ENCODE data around the gene SHISAL1.

The SHISAL1 gene

DNA sequence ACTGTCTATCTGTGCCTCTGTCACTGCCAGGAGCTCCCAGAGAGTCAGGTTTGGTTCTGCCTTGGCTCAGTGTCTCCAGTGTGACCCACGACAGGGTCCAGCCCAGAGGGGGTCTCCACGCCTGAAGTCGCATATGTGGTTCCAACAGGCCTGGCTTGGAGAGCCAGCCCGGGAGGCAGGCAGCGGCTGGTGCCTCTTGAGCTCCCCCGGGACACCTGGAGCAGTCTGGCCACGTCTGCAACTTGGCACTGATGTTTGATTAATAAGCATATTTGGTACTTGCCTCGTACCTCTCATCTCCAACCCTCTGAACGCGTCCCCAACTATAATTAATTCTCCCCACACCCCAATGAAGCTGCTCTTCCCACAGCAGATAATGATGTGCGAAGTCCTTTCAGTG, 31.7 kb upstream of the SHISAL1 start:
- H3K27me3 ChIP-seq (ENCODE audit: control insufficient read depth in 2 of 2, insufficient read depth in 2 of 2, low read length in 2 of 2), result peaks cover 0 to under 1% of the 10 kb centered on the region in 2 donors

DNA sequence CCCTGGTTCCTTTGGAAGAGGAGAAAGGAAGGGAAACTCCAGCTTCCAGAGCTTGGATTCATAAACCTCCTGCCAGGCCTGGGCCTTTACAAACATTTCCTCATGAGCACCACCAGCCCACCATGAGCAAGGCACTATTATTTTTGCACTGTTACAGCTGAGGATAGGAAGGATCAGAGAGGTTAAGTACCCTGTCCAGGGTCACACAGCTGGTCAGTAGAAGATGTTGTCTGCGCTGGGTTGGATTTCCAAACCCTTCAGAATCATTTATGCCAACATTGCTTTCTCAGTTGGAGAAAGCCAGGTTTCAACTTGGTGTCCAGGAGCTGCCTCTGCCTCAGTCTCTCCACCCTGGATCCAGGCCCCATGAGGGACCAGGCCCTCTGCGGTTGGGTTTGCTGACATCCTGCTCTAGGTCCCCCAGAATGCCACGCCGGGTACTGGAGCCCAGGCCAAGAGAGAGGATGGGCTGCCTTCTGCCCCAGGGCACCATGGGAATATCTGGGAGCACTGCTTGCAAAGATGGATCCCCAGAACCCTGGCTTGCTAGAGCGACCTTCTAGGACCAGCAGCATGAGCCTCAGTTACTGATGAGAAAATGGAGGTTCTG, 29.7 kb upstream of the SHISAL1 start:
- H3K9ac ChIP-seq (ENCODE audit: low read depth in 1 of 2, low read length in 2 of 2), result no peak overlapping the region
- H3K4me1 ChIP-seq (ENCODE audit: control insufficient read depth in 2 of 2, insufficient read depth in 2 of 2, low read length in 2 of 2), result no peaks in the 10 kb centered on the region
- H3K36me3 ChIP-seq (ENCODE audit: control insufficient read depth in 2 of 2, insufficient read depth in 2 of 2, low read length in 2 of 2), result no peaks in the 10 kb centered on the region
- H3K27ac ChIP-seq (ENCODE audit: low read depth in 2 of 2, low read length in 2 of 2), result no peak overlapping the region
- no peaks in the 10 kb centered on the region for H3K9me3 ChIP-seq (ENCODE audit: control insufficient read depth in 2 of 2, low read length in 2 of 2)
- H3K27me3 ChIP-seq (ENCODE audit: control insufficient read depth in 2 of 2, insufficient read depth in 2 of 2, low read length in 2 of 2), result no peaks in the 10 kb centered on the region
- H3K4me3 ChIP-seq (ENCODE audit: low read length in 2 of 2), result no peak overlapping the region

More for the DNA sequence above, 31.7 kb upstream of the SHISAL1 start:
- Histone ChIP-seq H3K9ac (ENCODE audit: low read depth in 1 of 2, low read length in 2 of 2) (no peak overlapping the region), H3K9me3 (ENCODE audit: control insufficient read depth in 2 of 2, low read length in 2 of 2) (no peaks in the 10 kb centered on the region), H3K4me3 (ENCODE audit: low read length in 2 of 2) (no peak overlapping the region), H3K36me3 (ENCODE audit: control insufficient read depth in 2 of 2, insufficient read depth in 2 of 2, low read length in 2 of 2) (no peaks in the 10 kb centered on the region), H3K4me1 (ENCODE audit: control insufficient read depth in 2 of 2, insufficient read depth in 2 of 2, low read length in 2 of 2) (no peaks in the 10 kb centered on the region), H3K27ac (ENCODE audit: low read depth in 2 of 2, low read length in 2 of 2) (no peak overlapping the region)

GRCh38 chr22:44341431-44342346, 28.9 kb upstream of the SHISAL1 start:
- Histone ChIP-seq H3K4me1 (ENCODE audit: control insufficient read depth in 2 of 2, insufficient read depth in 2 of 2, low read length in 2 of 2) (no peaks in the 10 kb centered on the region), H3K9me3 (ENCODE audit: control insufficient read depth in 2 of 2, low read length in 2 of 2) (no peaks in the 10 kb centered on the region), H3K4me3 (ENCODE audit: low read length in 2 of 2) (no peak overlapping the region), H3K36me3 (ENCODE audit: control insufficient read depth in 2 of 2, insufficient read depth in 2 of 2, low read length in 2 of 2) (no peaks in the 10 kb centered on the region), H3K27ac (ENCODE audit: low read depth in 2 of 2, low read length in 2 of 2) (no peak overlapping the region), H3K9ac (ENCODE audit: low read depth in 1 of 2, low read length in 2 of 2) (no peak overlapping the region), H3K27me3 (ENCODE audit: control insufficient read depth in 2 of 2, insufficient read depth in 2 of 2, low read length in 2 of 2) (no peaks in the 10 kb centered on the region)

GRCh38 chr22:44340271-44341239, 27.8 kb upstream of the SHISAL1 start:
- H3K27ac ChIP-seq (ENCODE audit: low read depth in 2 of 2, low read length in 2 of 2), result no peak overlapping the region
- no peak overlapping the region for H3K4me3 ChIP-seq (ENCODE audit: low read length in 2 of 2)
- no peaks in the 10 kb centered on the region for H3K9me3 ChIP-seq (ENCODE audit: control insufficient read depth in 2 of 2, low read length in 2 of 2)
- no peaks in the 10 kb centered on the region for H3K36me3 ChIP-seq (ENCODE audit: control insufficient read depth in 2 of 2, insufficient read depth in 2 of 2, low read length in 2 of 2)
- H3K9ac ChIP-seq (ENCODE audit: low read depth in 1 of 2, low read length in 2 of 2), result no peak overlapping the region
- H3K27me3 ChIP-seq (ENCODE audit: control insufficient read depth in 2 of 2, insufficient read depth in 2 of 2, low read length in 2 of 2), result no peaks in the 10 kb centered on the region
- H3K4me1 ChIP-seq (ENCODE audit: control insufficient read depth in 2 of 2, insufficient read depth in 2 of 2, low read length in 2 of 2), result no peaks in the 10 kb centered on the region

DNA sequence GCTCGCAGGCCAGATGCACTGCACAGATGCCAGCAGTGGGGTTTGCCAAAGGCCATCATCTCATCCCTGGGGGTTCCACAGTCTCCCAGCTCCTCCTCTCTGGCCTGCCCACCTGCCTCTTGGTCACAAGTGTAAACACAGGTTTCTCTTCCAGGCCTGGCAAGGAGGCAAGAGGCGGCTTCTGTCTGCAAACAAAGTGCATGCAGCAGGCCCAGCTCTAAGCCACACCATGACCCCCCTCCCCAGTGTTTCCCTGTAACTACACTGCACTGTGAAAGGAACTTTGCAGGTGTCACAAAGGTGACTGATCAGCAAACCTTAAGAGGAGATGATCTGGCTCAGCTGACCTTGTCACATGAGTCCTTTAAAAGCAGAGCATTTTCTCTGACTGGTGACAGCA, 26.2 kb upstream of the SHISAL1 start:
- no peaks in the 10 kb centered on the region for H3K27me3 ChIP-seq (ENCODE audit: control insufficient read depth in 2 of 2, insufficient read depth in 2 of 2, low read length in 2 of 2)
- no peak overlapping the region for H3K4me3 ChIP-seq (ENCODE audit: low read length in 2 of 2)
- H3K36me3 ChIP-seq (ENCODE audit: control insufficient read depth in 2 of 2, insufficient read depth in 2 of 2, low read length in 2 of 2), result no peaks in the 10 kb centered on the region
- H3K9ac ChIP-seq (ENCODE audit: low read depth in 1 of 2, low read length in 2 of 2), result no peak overlapping the region
- no peaks in the 10 kb centered on the region for H3K4me1 ChIP-seq (ENCODE audit: control insufficient read depth in 2 of 2, insufficient read depth in 2 of 2, low read length in 2 of 2)
- no peaks in the 10 kb centered on the region for H3K9me3 ChIP-seq (ENCODE audit: control insufficient read depth in 2 of 2, low read length in 2 of 2)
- no peak overlapping the region for H3K27ac ChIP-seq (ENCODE audit: low read depth in 2 of 2, low read length in 2 of 2)

GRCh38 chr22:44338177-44338810, 25.5 kb upstream of the SHISAL1 start:
- peaks cover 0 to 4% of the 10 kb centered on the region in 2 donors for H3K27me3 ChIP-seq (ENCODE audit: control insufficient read depth in 2 of 2, insufficient read depth in 2 of 2, low read length in 2 of 2)
- no peak overlapping the region for H3K27ac ChIP-seq (ENCODE audit: low read depth in 2 of 2, low read length in 2 of 2)

DNA sequence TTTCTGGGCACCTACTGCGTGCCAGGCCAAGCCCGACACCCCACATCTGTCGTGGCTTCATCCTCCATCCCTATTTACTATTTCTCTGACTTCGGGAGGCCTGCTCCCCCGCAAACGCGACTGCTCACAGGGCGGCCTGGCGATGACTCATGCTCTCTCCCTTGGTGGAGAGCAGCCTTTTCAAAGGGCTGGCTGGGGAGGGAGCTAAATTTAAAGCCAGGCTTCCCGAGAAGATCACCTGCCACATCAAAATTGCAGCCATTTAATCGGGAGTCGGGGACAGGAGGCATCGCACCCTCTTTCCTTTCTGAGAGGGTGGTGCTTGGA, 24.9 kb upstream of the SHISAL1 start:
- no peaks in the 10 kb centered on the region for H3K4me1 ChIP-seq (ENCODE audit: control insufficient read depth in 2 of 2, insufficient read depth in 2 of 2, low read length in 2 of 2)
- H3K4me3 ChIP-seq (ENCODE audit: low read length in 2 of 2), result no peak overlapping the region
- H3K9ac ChIP-seq (ENCODE audit: low read depth in 1 of 2, low read length in 2 of 2), result no peak overlapping the region
- H3K27me3 ChIP-seq (ENCODE audit: control insufficient read depth in 2 of 2, insufficient read depth in 2 of 2, low read length in 2 of 2), result peaks cover 4 to 8% of the 10 kb centered on the region in 2 donors
- H3K9me3 ChIP-seq (ENCODE audit: control insufficient read depth in 2 of 2, low read length in 2 of 2), result no peaks in the 10 kb centered on the region
- H3K36me3 ChIP-seq (ENCODE audit: control insufficient read depth in 2 of 2, insufficient read depth in 2 of 2, low read length in 2 of 2), result no peaks in the 10 kb centered on the region
- H3K27ac ChIP-seq (ENCODE audit: low read depth in 2 of 2, low read length in 2 of 2), result no peak overlapping the region

More at GRCh38 chr22:44338177-44338810, 25.5 kb upstream of the SHISAL1 start:
- H3K4me3 ChIP-seq (ENCODE audit: low read length in 2 of 2), result no peak overlapping the region
- no peaks in the 10 kb centered on the region for H3K36me3 ChIP-seq (ENCODE audit: control insufficient read depth in 2 of 2, insufficient read depth in 2 of 2, low read length in 2 of 2)
- H3K9ac ChIP-seq (ENCODE audit: low read depth in 1 of 2, low read length in 2 of 2), result no peak overlapping the region
- H3K9me3 ChIP-seq (ENCODE audit: control insufficient read depth in 2 of 2, low read length in 2 of 2), result no peaks in the 10 kb centered on the region
- H3K4me1 ChIP-seq (ENCODE audit: control insufficient read depth in 2 of 2, insufficient read depth in 2 of 2, low read length in 2 of 2), result no peaks in the 10 kb centered on the region

DNA sequence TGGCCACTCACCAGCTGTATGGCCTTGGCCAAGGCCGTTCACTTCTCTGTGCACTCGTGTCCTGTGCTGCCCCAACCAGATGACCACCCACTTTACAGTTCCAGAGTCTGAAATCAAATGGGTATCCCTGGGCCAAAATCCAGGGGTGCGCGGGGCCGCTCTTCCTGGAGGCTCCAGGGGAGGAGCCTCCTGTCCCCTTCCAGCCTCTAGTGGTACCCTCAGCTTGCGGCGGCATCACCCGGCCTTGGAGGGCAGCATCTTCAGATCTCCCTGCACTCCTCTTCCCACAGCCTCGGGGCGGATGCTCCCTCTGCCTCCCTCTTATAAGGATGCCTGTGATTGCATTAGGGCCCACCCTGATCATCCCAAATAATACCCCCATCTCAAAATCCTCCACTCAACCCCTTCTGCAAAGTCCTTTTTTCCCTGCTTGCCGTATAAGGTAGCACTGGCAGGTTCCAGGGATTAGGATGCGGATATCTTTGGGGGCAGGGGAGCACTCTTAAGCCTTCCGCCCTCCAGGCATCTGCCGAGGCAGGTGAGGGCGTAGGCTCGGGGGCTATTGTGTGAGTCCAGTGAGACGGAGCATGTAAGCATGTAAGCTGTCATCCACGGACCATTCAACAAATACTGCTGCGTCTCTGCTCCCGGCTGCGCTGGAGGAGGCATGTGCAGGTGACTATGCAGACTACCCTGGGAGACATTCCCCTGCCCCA, 24.4 kb upstream of the SHISAL1 start:
- H3K4me3 ChIP-seq (ENCODE audit: low read length in 2 of 2), result no peak overlapping the region
- peaks cover 4 to 8% of the 10 kb centered on the region in 2 donors for H3K27me3 ChIP-seq (ENCODE audit: control insufficient read depth in 2 of 2, insufficient read depth in 2 of 2, low read length in 2 of 2)
- no peak overlapping the region for H3K9ac ChIP-seq (ENCODE audit: low read depth in 1 of 2, low read length in 2 of 2)
- no peaks in the 10 kb centered on the region for H3K4me1 ChIP-seq (ENCODE audit: control insufficient read depth in 2 of 2, insufficient read depth in 2 of 2, low read length in 2 of 2)
- H3K36me3 ChIP-seq (ENCODE audit: control insufficient read depth in 2 of 2, insufficient read depth in 2 of 2, low read length in 2 of 2), result no peaks in the 10 kb centered on the region
- no peaks in the 10 kb centered on the region for H3K9me3 ChIP-seq (ENCODE audit: control insufficient read depth in 2 of 2, low read length in 2 of 2)
- no peak overlapping the region for H3K27ac ChIP-seq (ENCODE audit: low read depth in 2 of 2, low read length in 2 of 2)

All from mucosa of rectum (tissue), 2 donors.